DOHH2 (cell line): ENCODE data around the gene ANKLE2.

Experiments
- CTCF ChIP-seq: fragments of 200-600 bp; sonication (generic); IDR thresholded peaks from one replicate; pipeline ENCODE4 v1.5.1; 2014; ENCODE audit warnings: antibody characterized with exemption, mild to moderate bottlenecking, low read depth, low read length; ENCODE audit not compliant: poor library complexity, severe bottlenecking
- EZH2phosphoT487 ChIP-seq: fragments of 200-600 bp; sonication (generic); IDR thresholded peaks from 2 replicates; pipeline ENCODE4 v1.6.1; 2017; ENCODE audit warnings: borderline replicate concordance, mild to moderate bottlenecking, antibody characterized with exemption, low read length, moderate library complexity, mixed read lengths

- TF ChIP-seq CTCF (no peak), EZH2phosphoT487 (no peak)
These were observed 3.7 kb upstream of the ANKLE2 start for GRCh38 chr12:132765361-132765760.
